HG03354 (cell line): ENCODE data around the gene CYB561.
A peak's percentile ranks its signal among the peaks of the same experiment; 100 is the strongest.

Source experiments
- ATAC-seq: cut with Tn5 transposase; IDR thresholded peaks from one replicate; pipeline ENCODE4 v1.9.1; 2021; ENCODE audit warnings: mild to moderate bottlenecking; ENCODE audit not compliant: unreplicated experiment, poor library complexity, severe bottlenecking

Gene CYB561

DNA sequence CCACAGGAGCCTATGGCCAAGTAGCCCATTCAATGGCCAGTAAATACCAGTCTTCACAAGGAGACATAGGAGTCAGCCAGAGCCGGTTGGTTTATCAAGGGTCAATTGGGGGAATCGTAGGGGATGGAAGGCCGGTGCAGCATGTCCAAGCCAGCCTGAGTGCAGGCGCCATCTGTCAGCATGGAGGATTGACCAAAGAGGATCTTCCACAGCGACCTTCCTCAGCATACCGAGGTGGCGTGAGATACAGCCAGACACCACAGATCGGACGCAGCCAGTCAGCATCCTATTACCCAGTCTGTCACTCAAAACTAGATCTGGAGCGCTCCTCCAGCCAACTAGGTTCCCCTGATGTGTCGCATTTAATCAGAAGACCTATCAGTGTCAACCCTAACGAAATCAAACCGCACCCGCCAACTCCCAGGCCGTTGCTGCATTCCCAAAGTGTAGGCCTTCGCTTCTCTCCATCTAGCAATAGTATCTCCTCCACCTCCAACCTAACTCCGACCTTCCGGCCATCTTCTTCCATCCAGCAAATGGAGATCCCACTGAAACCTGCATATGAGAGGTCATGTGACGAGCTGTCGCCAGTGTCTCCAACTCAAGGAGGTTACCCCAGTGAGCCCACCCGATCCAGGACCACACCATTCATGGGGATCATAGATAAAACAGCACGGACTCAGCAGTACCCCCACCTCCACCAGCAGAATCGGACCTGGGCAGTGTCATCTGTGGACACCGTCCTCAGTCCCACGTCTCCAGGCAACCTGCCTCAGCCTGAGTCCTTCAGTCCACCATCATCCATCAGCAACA lies 25.0 kb downstream of the CYB561 start:
- ATAC-seq, result no peak

DNA sequence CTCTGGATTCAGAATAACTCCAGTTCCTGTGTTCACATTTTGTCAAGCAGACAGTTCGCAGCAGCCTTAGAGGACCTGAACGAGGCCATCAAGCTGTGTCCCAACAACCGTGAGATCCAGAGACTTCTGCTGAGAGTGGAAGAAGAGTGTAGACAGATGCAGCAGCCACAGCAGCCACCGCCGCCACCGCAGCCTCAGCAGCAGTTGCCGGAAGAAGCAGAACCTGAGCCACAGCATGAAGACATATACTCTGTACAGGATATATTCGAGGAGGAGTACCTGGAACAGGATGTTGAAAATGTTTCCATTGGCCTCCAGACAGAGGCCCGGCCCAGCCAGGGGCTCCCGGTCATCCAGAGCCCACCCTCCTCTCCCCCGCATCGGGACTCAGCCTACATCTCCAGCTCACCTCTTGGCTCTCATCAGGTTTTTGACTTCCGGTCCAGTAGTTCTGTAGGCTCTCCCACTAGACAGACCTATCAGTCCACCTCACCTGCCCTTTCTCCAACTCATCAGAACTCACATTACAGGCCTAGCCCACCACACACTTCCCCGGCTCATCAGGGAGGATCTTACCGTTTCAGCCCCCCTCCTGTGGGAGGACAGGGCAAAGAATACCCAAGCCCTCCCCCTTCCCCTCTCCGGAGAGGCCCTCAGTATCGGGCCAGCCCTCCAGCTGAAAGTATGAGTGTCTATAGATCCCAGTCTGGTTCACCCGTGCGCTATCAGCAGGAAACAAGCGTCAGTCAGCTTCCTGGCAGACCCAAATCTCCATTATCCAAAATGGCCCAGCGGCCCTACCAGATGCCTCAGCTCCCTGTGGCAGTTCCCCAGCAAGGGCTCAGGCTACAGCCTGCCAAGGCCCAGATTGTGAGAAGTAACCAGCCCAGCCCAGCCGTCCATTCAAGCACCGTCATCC lies 25.9 kb downstream of the CYB561 start:
- ATAC-seq, result no peak

DNA sequence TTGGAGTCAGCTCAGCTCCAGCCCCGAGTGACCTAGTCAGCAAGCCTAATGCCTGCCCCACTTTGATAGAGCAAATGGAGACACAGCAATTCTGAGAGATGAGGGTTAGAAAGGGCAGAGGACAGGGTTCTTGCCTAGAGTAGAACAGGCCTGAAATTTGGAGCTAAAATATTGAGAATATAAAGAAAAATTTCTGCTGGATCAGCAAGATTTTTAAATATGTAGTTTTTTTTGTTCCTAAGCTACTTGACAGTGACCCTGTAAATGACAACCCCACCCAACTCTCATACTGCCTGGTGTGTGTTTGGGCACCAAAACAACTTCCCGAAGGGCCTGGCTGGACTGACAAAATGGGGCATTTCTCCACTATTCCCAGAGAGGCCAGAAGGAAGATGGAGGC lies 26.7 kb downstream of the CYB561 start:
- no peak for ATAC-seq

DNA sequence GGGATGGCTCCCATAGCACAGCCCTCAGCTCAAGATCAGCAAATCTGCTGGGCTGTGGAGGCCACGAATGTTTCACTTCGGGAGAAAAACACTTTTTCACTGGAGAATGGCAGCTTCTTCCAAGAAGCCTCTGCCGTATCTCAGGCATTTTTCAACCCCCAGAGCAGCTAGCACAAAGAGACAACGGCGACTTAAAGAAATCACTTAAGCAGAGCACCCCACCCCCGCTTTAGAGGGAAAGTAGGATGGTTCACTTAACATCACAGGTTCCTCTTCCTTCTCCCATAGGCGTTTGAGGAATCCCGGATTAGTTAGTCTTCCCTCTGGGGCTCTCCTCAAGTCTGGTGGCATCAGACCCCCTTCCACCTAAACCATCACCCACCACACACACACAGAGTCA lies 27.6 kb downstream of the CYB561 start:
- ATAC-seq, result no peak

DNA sequence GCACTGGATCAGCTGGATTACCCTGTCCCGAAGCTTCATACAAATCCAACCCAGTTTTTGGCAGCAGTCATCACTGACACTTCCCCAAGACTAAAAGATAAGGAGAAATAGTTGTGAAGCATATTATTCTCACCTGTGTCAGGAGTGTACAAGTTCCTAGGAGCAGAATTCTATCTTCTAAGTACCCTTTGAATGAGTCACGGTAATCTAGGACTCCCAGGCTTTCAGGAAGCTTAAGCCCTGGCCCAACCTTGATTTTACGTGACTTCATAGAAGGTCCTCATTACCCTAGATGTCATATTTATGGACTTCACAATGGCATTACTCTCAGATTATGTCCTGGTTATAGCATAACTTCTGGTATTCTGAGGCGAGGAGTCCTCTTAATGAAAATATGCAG lies 31.9 kb downstream of the CYB561 start:
- no peak for ATAC-seq

DNA sequence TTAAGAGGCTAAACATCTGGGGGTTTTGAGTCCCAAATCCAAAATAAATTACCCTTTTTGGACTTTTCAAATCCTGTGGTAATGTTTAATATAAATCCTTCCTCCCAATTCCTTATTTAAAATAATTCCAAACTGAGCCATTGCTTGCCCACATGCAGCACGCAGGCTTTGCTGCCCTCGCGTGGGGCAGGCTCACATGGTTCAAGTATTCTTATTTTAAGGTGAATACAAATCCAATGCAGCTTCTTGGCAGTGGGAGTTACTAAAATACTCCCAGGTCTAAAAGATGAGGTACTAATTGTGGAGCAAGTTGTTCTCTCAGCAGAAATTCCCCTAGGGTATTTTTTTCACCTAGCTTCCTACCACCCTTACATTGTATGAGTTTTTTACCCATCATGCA lies 33.0 kb downstream of the CYB561 start:
- ATAC-seq, result no peak

DNA sequence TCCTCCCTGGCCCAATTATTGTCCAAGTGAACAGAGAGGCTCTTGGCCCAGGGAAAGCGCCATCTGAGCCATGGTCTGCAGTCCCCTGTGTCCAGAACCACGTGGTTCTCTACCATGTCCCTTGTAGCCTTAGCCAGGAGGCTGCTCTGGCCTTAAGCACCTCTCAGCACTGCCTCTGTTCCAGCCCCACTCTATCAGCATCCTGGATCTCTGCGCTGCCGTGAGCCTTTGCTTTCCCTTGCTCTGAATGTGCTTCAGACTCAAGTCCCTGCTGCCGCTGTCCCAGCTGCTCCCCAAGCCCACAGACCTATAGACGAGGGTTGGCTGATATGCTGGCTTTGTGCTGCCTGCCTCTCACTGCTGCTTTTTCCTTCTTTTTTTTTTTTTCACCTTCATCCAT lies 33.9 kb downstream of the CYB561 start:
- ATAC-seq, result no peak

DNA sequence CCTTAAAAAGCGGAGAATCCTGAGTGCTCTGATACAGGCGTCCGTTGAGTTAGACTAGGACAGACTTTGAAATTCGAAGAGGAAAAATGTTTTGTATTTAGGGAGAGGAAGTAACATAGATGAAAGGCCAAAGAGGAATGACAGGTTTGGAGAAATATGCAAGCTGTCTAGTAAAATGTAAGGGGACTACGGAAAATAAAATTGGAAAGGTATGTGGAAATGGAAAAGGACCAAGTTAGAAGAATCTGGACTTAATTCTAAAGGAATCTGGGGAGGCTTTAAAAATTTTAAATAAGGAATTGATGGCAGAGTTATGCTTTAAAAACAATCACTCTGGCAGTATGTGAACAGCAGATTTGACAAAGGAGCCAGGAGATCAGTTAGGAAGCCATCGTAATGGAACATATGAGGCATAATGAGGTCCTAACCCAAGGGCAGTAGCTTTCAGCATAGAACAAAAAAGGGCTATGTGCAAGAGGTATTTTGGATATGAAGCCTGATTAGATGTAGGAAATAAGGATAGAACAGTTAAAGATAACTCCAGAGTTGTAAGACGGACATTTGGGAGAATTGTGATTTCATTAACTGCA lies 38.3 kb downstream of the CYB561 start:
- no peak for ATAC-seq

DNA sequence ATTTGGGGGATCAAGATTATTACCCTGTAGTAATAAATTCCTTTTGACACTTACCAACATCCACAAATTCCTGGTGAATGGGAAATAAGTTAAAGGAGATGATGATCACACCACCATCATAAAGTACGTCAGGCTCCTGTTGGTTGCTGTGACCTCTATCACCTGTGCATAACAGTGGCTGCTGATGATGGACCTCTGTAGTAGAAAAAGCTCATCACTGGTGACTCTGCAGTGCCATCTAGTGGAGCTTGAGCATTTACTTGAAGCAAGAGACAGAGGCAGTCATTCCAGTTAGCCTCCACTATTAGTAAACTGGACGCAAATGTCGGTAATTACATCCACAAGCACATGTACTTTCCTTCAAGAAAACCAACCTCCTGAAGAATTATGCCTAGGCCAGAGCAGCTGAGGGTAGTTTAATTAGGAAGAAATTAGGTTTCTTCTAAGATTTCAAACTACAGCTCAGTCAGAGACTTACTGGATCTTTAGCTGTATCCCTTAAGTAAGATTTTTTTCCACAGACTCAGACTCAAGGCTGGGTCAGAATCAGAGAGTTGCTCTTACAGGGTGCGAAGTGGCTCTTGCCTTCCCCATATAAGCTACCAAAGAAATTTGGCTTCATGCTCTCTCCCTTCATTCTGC lies 39.3 kb downstream of the CYB561 start:
- peak; percentile 88 for ATAC-seq

DNA sequence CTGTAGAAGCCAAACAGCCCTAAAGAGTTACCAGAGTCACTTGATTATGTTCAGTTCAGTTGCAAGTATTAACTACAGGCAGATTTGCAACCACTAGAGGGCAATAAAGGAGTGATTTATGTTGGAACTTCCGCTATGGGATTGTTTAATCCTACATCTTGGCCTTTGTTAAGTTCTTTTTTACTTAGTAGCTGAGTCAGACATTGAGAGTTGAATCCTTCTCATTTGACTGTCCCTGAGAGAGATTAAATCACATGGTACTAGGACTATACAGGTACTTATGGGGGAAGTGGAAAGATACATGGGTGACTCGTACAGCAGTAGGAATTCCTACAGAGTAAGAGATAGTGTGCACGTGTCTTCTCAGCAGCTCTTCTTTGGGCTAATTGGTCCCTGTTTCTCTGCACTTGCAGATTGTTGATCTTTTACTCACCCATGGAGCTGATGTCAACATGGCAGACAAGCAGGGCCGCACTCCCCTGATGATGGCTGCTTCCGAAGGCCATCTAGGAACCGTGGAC lies 40.3 kb downstream of the CYB561 start:
- ATAC-seq, result no peak

DNA sequence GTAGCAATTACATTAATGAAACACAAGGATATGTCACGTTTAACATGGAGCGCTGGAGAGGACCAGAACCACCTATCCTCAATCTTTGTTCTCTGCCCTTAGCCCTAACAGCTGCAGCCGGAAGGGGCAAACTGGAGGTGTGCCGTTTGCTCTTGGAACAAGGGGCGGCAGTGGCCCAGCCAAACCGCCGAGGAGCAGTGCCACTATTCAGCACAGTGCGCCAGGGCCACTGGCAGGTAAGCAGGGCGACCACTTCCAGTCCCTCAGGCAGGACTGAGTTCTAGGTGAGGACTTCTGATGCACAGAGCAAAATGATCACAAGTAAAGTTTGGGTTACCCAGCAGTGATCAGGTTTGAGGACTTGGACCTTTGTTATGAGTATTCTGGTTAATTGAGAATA lies 41.1 kb downstream of the CYB561 start:
- no peak for ATAC-seq

DNA sequence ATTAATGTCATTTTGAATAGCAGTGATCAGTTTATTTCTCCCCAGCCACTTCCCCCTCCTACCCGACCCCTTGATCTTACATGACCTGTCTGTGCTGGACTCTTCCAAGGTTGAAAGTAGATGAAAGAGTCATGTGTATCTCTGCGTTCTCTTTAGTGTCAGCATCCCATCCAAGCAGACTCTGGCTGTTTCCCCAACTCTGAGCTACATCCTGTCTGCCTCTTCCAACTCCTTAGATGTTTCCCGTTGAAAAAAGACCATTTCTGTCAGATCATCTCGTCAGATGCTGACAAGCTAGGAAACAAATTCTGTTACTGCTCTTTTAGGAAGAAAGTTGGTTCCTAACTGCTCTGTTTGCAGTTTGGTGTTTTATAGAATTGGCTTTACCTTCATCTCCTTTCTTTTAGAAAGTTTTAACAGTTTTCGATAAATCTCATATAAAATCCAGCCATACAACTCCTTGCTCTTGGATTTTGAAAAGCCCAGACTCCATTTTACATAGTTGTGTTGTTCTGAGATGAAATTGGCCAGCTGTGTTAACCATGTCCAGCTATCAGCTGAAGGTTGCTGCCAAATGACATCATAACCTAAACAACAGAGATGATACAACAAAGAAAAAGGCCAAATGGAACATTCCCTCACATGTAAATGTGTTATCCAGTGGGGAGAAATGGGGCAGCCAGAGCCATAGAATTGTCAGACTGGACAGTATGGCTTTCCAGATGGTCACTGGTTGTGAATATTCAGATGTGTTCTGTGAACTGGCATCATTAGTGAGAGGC lies 43.5 kb downstream of the CYB561 start:
- ATAC-seq, result no peak

DNA sequence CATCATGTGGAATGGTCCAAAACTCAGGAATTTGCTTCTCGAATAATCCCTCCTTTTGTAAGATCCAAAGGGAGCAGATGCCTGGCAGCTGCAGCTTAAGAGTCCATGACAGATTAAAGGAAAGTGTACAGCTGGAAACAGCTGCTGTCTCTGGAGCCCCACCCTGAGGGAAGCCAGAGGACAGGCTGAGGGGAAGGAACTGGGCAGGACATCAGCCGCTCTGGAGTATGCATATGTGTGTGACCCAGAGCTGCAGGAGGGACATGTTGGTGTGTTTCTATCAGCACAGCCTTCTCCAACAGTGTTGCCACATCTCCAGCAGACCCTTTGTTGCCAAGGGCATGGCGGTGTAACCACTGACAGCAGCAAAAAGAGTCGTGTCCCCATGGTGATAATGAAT lies 46.2 kb downstream of the CYB561 start:
- no peak for ATAC-seq

DNA sequence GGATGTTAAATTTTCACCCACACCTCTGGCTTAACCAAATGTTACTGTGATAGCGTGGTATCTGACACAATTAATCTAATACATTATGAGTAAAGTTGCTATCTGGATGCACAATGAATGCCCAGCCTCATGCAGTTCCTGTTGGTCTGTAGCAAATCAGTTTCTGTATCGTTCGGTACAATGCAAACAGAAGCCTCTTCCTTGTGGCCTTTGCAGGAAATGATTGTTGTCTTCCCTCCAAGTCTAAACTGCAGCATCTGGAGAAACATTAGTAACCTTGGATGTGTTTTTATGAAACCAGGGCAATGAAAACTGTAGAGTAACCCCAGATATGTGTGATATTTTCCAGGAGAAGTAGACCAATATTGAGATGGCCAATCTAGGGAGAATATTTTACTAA lies 46.8 kb downstream of the CYB561 start:
- ATAC-seq, result no peak

DNA sequence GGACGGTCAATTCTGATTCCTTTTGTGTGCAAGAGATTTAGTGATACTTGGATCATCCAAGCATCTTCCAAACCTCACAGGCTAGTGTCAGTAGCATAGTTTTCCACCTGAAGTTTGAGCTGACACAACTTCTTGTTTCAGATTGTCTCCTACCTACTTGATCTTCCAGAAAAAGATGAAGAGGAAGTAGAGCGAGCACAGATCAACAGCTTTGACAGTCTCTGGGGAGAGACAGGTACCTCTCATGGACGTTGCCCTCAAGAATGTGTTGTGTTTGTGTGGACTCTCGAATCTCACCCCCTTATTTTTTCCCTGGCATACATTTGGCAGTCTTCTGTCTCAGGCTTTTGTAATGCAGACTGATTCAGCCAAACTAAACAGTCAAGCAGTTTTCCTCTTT lies 47.4 kb downstream of the CYB561 start:
- ATAC-seq, result no peak

DNA sequence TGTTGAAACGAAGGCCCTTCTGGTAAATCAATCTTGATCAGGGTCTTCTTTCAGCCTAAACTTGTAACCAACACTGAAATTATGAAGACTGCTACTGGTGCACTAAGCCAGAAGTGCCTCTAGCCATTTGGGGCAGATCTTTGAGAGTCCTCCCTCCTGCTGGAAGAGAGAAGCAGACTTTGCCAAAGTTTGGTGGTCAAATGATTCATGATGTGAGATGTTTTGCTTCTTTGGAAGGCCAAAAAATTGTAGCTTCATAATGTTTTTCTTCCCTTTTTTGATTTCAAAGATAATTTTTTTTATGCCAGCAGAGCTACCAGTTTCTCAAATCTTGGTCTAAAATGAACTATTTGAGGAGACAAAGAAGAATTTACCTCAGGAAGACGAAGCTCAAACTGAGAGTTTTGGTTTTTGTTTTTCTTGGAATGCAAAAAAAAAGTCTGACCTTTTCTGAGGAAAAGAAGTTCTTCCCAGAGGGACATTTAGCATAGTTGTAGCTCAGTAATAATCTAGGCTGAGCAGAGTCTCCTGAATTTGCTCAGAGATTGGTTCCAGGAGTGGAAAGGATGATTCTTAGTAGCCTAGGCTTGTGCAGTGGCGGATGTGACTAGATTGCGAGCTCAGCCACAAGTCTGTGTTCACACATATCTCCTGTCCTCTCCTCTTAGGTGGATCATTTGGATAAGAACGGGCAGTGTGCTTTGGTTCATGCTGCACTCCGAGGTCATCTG lies 50.9 kb downstream of the CYB561 start:
- ATAC-seq, result no peak

DNA sequence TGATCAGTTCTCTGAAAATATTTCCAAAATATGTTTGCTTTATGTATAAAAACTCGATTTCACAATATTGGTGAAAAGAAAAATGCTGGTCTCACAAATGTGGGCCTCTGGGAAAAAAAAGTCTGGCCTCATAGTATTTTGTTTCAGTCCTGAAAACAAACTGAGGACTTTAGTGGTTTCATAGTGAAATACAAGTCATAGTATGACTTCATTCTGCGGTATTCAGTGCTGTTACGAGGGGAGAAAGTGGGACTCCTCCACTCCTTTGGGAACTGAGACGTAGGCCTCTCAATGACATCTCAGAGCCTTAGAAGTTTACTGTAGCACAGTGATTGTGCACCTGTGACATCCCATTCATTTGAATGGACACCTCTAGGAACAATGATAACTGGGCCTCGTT lies 56.0 kb downstream of the CYB561 start:
- no peak for ATAC-seq

DNA sequence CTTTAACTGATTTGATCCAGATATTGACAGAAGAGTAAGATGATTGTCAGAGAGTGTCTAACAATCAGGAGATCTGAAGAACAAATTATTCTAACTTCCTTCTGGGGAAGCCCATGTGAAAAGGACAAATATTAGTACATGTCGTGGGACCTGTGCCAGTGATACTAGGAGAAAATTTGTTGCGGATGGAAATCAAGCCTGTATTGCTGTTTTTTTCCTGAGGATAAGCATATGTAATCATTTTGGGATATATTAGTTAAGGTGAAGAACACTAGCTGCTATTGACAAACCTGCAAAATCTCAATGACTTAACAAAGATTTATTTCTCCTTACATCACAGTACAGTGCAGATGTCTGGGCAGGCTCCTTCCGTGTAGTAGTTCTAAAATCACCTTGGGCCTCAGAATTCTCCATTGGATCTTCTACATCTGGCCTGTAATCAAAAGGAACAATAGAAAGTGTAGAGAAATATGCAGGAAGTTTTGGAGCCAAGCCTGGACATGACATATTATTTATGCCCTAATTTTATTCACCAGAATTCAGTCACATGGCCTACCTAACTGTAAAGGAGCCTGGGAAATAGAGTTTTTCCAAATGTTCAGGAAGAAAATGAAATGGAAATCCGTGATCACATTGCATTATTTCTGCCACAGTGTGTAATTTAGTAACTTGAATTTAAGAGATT lies 58.3 kb downstream of the CYB561 start:
- no peak for ATAC-seq
